Activated CD4-positive, CD25-positive, alpha-beta regulatory T cell (primary cell): ENCODE data around the gene NHLRC2.
"Not testable (repeated sequence)": the region's sequence is repeated elsewhere in the genome, so short reads cannot be mapped to it uniquely, and the experiment has no call there.

Experiments used
- DNase-seq, 4 experiments: peaks; one replicate each; lab custom pipeline; 2025; lab: John Stamatoyannopoulos, UW

The NHLRC2 gene

GRCh38 chr10:113854013-113854760, at the start of gene NHLRC2, which contains the start of gene DCLRE1A:
Gene NHLRC2, plus strand, starts transcription at chr10:113854661. Its CDS starts 212 bp downstream, at chr10:113854873.
Gene DCLRE1A, minus strand, starts transcription at chr10:113854082. Its CDS starts 900 bp downstream, at chr10:113853182.
- peak; percentile 34 to 55 (median 36) for DNase-seq

- DNase-seq, result no peak
Measured at GRCh38 chr10:113806503-113806902, 48.0 kb upstream of the NHLRC2 start.

DNA sequence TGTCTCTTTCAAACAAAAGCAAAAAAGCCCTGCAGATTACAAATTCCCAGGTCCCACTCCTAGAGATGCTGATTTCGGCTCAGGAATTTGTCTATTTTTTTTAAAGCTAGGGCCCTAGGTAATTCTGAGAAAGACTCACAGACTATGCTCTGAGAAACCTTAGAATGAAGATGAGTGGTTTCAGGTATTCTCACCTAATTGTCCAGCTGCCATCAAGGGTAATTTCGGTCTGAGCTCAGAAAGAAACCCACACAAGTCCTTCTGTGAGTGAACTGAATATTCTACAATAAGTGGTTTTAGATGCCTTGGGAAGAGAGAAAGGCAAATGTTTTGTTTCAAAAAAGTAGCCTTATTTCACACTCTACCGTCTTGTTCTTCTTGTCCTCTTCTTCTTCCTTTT, 46.3 kb upstream of the NHLRC2 start:
- no peak for DNase-seq

- not testable (repeated sequence) for DNase-seq
Measured at GRCh38 chr10:113814700-113815099, 39.8 kb upstream of the NHLRC2 start.

DNA sequence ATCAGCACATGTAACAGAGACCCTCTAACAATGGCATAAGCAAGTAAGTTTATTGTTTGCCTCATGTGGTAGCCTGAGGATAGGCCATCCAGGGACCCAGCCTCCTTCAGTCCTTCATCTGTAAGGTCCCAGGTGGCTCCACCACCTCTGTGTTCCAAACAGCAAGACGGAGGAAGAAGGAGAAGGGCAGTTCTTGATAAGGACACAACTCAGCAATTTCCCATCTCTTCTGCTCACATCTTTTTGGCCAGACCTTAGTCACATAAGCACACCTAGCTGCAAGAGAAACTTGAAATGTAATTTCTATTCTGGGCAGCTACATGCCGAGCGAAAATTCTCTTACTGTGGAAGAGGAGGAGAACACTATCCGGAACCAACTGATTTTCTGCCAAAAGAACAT, 34.5 kb upstream of the NHLRC2 start:
- DNase-seq, result no peak

DNA sequence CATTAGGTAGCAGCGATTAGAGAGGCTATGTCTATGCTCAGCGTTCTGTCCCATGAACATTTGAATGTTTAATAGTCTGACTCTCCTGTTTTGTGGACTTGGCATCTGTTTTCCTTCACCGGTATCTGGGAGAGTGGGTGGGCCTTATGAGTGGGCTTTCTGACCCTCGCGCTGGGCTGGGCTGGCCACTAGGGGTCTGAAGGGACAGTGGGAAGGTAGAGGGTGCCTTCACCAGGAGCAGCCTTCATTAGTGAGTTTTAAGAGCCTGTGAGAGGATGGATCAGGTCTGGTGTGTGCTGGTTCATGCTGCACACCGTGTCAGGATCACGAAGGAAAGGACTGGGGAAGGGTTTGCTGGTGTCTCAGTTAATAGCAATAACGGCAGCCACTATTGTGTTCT, 34.0 kb upstream of the NHLRC2 start:
- no peak for DNase-seq

- DNase-seq, result not testable (repeated sequence)
Measured at GRCh38 chr10:113821306-113821705, 33.2 kb upstream of the NHLRC2 start.

DNA sequence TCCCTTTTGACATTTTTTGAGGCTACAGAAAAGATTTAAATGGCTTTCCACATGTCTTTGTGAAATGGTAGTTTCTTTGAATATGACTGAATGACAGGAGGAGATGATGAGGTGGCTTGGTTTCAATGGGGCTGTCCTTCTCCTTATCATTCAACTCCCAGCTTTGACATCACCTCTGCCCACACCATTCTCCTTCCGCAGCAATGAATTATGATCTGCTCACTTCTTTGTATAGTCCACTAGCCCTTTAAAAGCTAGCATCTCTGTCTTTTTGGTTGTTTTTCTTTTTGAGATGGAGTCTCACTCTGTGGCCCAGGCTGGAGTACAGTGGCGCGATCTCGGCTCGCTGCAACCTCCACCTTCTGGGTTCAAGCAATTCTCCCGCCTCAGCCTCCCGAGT, 32.3 kb upstream of the NHLRC2 start:
- no peak for DNase-seq

- no peak for DNase-seq
Measured at GRCh38 chr10:113823389-113823788, 31.1 kb upstream of the NHLRC2 start.

GRCh38 chr10:113825791-113826190, 28.7 kb upstream of the NHLRC2 start:
- no peak for DNase-seq

- DNase-seq, result not testable (repeated sequence)
Measured at GRCh38 chr10:113828567-113828966, 25.9 kb upstream of the NHLRC2 start.

GRCh38 chr10:113842171-113842570, 12.3 kb upstream of the NHLRC2 start:
- DNase-seq, result no peak

DNA sequence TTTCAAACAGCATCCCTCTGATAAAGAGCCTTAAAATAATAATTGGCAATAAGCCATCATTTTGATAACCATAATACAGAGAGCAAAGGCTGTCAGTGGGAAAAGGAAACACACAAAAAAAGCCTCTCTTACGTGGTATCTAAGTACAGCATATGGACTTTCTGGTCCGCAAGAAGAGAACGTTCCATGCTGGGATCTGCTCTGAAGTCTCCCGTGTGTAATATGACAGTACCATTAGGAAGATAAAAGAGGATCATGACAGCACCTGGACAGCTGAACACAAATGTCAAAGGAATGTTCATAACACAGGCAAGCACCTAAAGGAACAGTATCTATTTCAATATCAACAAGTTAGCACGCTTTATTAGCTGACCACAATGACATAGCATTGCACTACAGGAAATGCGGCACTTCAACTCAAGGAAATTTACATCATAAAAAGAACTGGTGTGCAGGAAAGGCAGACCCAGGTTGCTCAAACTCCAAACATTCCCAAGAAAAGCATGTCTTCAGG, 10.4 kb upstream of the NHLRC2 start:
- DNase-seq, result no peak

DNA sequence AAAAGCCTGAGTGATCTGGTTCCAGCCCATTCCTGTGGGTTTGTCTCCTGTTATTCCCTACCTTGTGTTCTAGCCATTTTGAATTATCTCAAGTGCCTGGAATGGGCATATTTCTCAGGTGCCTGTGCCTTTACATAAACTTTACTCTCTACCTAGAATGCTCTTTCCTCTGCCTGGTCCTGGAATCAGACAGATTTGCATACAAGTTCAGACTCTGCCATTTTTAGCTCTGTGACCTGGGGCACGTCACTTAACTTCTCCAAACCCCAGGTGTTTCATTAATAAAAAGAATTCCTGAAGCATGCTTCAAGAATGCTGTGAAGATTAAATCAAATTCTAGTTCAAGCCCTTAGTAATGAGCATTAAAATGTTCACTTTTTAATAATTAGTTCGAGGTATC, 8.4 kb upstream of the NHLRC2 start:
- no peak for DNase-seq

DNA sequence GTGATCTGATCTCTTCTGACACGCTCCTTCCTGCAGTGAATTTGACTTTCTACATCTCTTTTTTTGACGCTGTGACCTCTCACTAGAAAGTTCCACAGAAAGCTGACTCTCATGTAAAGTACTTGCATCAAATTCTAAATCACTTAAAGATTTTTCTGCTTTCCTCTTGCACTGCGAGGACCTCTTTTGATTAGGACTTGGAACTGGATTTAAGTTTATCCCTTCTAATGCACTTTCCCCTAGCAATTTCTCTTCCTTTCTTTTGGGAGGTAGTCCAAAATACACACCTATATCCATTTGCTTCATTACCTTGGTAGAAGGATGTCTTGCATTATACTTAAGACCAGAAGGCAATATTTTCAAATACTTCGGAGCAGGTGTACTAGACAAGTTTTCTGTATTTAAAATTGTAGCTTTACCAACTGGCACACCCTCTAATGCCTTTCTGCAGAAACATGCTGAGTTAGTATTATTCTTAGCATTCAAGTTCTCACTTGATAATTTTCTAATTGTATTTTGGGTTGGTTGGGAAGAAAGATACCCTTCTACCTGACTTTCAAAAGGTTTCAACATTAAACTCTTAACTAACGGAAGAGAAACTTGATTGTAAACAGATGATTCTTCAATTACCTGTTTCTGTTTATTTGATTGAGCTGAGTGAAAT, 5.2 kb upstream of the NHLRC2 start:
- DNase-seq, result no peak

- no peak for DNase-seq
Measured at GRCh38 chr10:113849946-113850345, 4.5 kb upstream of the NHLRC2 start.

DNA sequence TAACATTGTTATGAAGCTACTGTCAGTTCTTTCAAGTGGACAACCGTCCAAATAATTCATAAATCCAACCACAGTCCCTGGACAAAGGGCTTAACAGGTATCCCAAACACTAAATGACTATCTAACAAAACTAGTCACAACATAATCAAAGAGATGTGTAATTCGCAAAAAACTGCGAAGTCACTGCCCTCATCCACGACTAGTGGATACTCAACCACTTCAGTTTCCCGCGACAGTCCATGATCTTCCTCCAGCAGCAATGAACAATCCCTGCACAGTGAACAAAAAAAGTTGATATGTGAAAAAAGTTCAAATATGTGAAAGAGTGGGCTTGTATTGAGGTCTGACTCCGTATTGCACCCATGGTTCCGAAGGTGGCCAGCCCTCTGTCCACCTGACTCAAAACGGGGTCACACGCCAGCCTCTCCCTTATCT, 866 bp upstream of the NHLRC2 start:
- no peak for DNase-seq

- DNase-seq, result peak in 3 of 4 experiments; percentile 25 to 48 (median 37)
Measured at GRCh38 chr10:113854761-113855588, 514 bp downstream of the NHLRC2 start.

DNA sequence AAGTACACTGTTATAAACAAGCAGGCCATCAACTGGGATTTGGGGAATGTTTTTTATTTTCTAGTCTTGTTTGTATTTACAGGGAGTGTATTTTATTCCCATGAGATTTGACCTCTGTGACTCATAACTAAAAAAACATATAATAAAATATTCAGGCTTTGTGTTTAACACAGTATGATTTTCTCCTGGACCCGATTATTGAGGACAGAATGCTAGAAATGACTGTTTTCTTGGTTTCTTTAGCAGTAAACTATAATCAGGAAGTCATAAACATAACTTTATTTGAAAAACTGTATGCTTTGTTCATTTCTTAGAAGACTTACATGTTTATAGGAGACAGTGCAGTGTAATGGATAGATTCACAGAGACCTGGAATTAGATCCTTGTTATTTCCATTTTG, 2.1 kb downstream of the NHLRC2 start:
- DNase-seq, result no peak

GRCh38 chr10:113857210-113857609, 2.7 kb downstream of the NHLRC2 start:
- no peak for DNase-seq

DNA sequence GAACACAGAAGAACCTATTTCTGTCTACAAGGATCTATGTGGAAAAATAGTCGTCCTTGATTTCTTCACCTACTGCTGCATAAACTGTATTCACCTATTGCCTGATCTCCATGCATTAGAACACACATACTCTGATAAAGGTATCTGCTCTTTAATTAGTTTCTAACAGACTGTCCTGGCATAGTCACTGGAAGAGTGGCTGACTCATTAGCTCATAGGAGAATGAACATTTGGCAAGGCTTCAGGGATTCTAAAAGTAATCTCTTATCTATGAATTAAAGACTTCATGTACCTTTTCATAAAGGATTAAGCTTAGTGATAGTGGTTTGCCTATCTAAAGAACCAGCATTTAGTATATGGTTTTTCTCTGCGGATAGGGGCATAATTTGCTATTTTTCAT, 4.1 kb downstream of the NHLRC2 start:
- no peak for DNase-seq

DNA sequence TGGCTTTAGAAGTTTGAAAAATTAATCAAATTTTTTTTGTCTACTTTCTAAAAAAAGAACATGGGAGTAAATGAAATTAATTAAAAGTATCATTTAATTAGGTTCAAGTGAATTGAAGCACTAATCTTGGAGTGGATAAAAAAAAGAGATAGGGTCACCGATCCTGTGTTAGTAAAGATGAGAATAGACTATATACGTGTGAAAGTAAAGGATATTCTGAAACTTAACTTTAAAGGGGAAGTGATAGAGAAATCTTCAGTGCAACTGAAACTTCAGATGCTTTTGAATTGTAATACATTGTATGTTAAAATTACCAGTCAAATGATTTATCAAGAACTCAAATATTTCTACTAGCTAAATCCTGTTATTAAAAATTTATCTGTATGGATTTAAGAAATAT, 4.8 kb downstream of the NHLRC2 start:
- DNase-seq, result no peak
